ENCODE measurements around the gene TLK2.

GRCh38 chr17:62621223-62621622, 142.6 kb downstream of the TLK2 start:
- TF ChIP-seq GLIS1 (tag by site-specific recombination; IDR thresholded peaks at IDR 0.05) (no peak), ZNF785 (tag by site-specific recombination; IDR thresholded peaks at IDR 0.05) (no peak), WT1 (tag by site-specific recombination; IDR thresholded peaks at IDR 0.05) (no peak), ZNF768 (tag by site-specific recombination; IDR thresholded peaks at IDR 0.05) (no peak), ZNF423 (tag by site-specific recombination; IDR thresholded peaks at IDR 0.05) (no peak), CTCF (tag by site-specific recombination; IDR thresholded peaks at IDR 0.05) (no peak), ZNF561 (tag by site-specific recombination; IDR thresholded peaks at IDR 0.05; ENCODE audit: borderline replicate concordance) (no peak)

All from HEK293 (cell line).